Glutamatergic neuron (in vitro differentiated cells): ENCODE results near the gene RPS2. TPM values are rescaled to one million over a fixed set of nuclear protein-coding genes. Genes with fewer than 3 reads are reported as not detected.
"Not testable (repeated sequence)": the region's sequence is repeated elsewhere in the genome, so short reads cannot be mapped to it uniquely, and the experiment has no call there.

Experiments used
- DNase-seq: peaks from one replicate; pipeline ENCODE4 v3.0.0; 2022
- H3K27ac Mint-ChIP-seq: one replicate; pipeline ENCODE4 v1.8.0; 2020; ENCODE audit warnings: mild to moderate bottlenecking, mixed read lengths, inconsistent platforms; ENCODE audit not compliant: unreplicated experiment
- H3K27me3 Mint-ChIP-seq: one replicate; pipeline ENCODE4 v1.8.0; 2020; ENCODE audit warnings: mild to moderate bottlenecking, moderate library complexity, mixed read lengths, inconsistent platforms; ENCODE audit not compliant: unreplicated experiment
- H3K36me3 Mint-ChIP-seq: one replicate; pipeline ENCODE4 v1.8.0; 2020; ENCODE audit warnings: mild to moderate bottlenecking, mixed read lengths, inconsistent platforms; ENCODE audit not compliant: unreplicated experiment
- H3K4me1 Mint-ChIP-seq: one replicate; pipeline ENCODE4 v1.8.0; 2020; ENCODE audit warnings: mild to moderate bottlenecking, low read depth, mixed read lengths, inconsistent platforms; ENCODE audit not compliant: unreplicated experiment
- H3K4me3 Mint-ChIP-seq: one replicate; pipeline ENCODE4 v1.8.0; 2020; ENCODE audit warnings: mild to moderate bottlenecking, mixed read lengths, inconsistent platforms; ENCODE audit not compliant: unreplicated experiment
- H3K9me3 Mint-ChIP-seq: one replicate; pipeline ENCODE4 v1.8.0; 2020; ENCODE audit warnings: mild to moderate bottlenecking, moderate library complexity, mixed read lengths, inconsistent platforms; ENCODE audit not compliant: unreplicated experiment
- CTCF ChIP-seq: fragments of 200-600 bp; sonication (generic); IDR thresholded peaks from one replicate; pipeline ENCODE4 v1.5.0; 2021; ENCODE audit not compliant: partially characterized antibody, unreplicated experiment
- total RNA-seq: library from RNA; stranded (reverse); fragmentation: NEBNext Ultra II Directional; extraction: Animal tissue kit (Norgen Biotek cat#: 25700); gene quantifications from one replicate; pipeline ENCODE4 v1.2.1, GENCODE V29; 2021; ENCODE audit not compliant: unreplicated experiment

Gene RPS2
- total RNA-seq, 1 donor from 2014 or later: 1,772 TPM

GRCh38 chr16:1959269-1960039 lies 5.2 kb downstream of the RPS2 start, which contains the start of gene NDUFB10:
Gene NDUFB10 (plus strand): TSS chr16:1959538. CDS start chr16:1959625, 87 bp downstream.
- Mint-ChIP-seq H3K36me3 (no peaks in the 10 kb centered on the region), H3K27ac (peak within 1 kb of the TSS; percentile 82), H3K27me3 (peaks cover 8% of the 10 kb centered on the region), H3K4me3 (peak within 1 kb of the TSS; percentile 90), H3K4me1 (peaks cover 18% of the 10 kb centered on the region), H3K9me3 (peaks cover 16% of the 10 kb centered on the region)
- TF ChIP-seq CTCF: peak; percentile 38
- peak; percentile 96 for DNase-seq

GRCh38 chr16:1958715-1959268 lies 5.8 kb downstream of the RPS2 start:
- Mint-ChIP-seq H3K4me3 (peak overlapping the region; percentile 90), H3K4me1 (peaks cover 16% of the 10 kb centered on the region), H3K27me3 (peaks cover 5% of the 10 kb centered on the region), H3K27ac (peak overlapping the region; percentile 82), H3K36me3 (no peaks in the 10 kb centered on the region), H3K9me3 (peaks cover 12% of the 10 kb centered on the region)
- no peak for DNase-seq
- TF ChIP-seq CTCF: no peak

GRCh38 chr16:1958143-1958491 lies 6.5 kb downstream of the RPS2 start:
- H3K4me1 Mint-ChIP-seq: peaks cover 13% of the 10 kb centered on the region
- H3K27me3 Mint-ChIP-seq, H3K36me3 Mint-ChIP-seq, H3K27ac Mint-ChIP-seq, DNase-seq, H3K4me3 Mint-ChIP-seq: not testable (repeated sequence)
- H3K9me3 Mint-ChIP-seq: peaks cover 12% of the 10 kb centered on the region

GRCh38 chr16:1957434-1958142 lies 7.0 kb downstream of the RPS2 start:
- not testable (repeated sequence) for H3K27me3 Mint-ChIP-seq, H3K36me3 Mint-ChIP-seq, H3K27ac Mint-ChIP-seq, H3K4me3 Mint-ChIP-seq, DNase-seq
- Mint-ChIP-seq H3K4me1 (peaks cover 11% of the 10 kb centered on the region), H3K9me3 (peaks cover 12% of the 10 kb centered on the region)

- no peak for DNase-seq
- Mint-ChIP-seq H3K4me1 (peaks cover 2% of the 10 kb centered on the region), H3K36me3 (no peaks in the 10 kb centered on the region), H3K27me3 (peaks cover 2% of the 10 kb centered on the region), H3K27ac (no peak overlapping the region), H3K4me3 (no peak overlapping the region), H3K9me3 (peaks cover 3% of the 10 kb centered on the region)
- no peak for TF ChIP-seq CTCF
Measured at GRCh38 chr16:1953734-1954133, 10.9 kb downstream of the RPS2 start.

GRCh38 chr16:1950559-1950958 lies 14.1 kb downstream of the RPS2 start:
- Mint-ChIP-seq H3K9me3 (peaks cover 3% of the 10 kb centered on the region), H3K27ac (no peak overlapping the region)
- TF ChIP-seq CTCF: no peak

More at GRCh38 chr16:1950559-1950958, 14.1 kb downstream of the RPS2 start:
- DNase-seq: no peak
- Mint-ChIP-seq H3K27me3 (peaks cover 5% of the 10 kb centered on the region), H3K4me3 (no peak overlapping the region), H3K36me3 (no peaks in the 10 kb centered on the region), H3K4me1 (peaks cover 2% of the 10 kb centered on the region)
